Coronary artery (tissue), 2 donors: ENCODE results near the gene SALL2.

Experiments
- DNase-seq: peaks from one replicate; pipeline ENCODE4 v3.0.0-alpha.2; 2017; ENCODE audit warnings: low spot score
- H3K27ac ChIP-seq, 2 donors: fragments of 200-600 bp; sonication (generic); one replicate each; pipeline ENCODE4 v1.5.1; 2016 to 2019
- H3K4me3 ChIP-seq: fragments of 200-600 bp; sonication (generic); 2 replicates; pipeline ENCODE4 v1.5.1; 2016; ENCODE audit warnings: mild to moderate bottlenecking, moderate library complexity
- TF ChIP-seq, protein P1 (sequence below): fragments of 200-600 bp; sonication (generic); IDR thresholded peaks from one replicate; pipeline ENCODE4 v1.5.1; 2019; ENCODE audit warnings: antibody characterized with exemption

Gene SALL2

DNA sequence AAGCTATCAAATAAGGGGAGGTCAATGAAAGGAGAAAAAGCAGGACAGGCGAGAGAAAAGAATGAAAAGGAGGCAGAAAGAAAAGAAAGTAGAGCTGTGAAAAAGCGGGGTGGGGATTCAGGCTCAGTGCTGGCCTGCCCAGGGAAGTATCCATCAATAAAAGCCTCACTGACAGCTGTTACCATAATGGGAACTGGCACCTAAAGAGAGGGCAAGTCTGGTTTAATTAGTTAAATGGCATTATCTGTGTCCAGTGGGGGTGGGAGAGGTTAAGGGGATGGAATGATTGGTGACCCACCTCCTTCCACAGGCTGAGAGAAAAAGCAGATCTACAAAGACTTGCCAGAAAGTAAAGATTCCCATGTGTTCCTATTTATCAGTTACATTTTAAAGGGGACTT lies 7.4 kb downstream of the SALL2 start:
- TF ChIP-seq, protein P1, sequence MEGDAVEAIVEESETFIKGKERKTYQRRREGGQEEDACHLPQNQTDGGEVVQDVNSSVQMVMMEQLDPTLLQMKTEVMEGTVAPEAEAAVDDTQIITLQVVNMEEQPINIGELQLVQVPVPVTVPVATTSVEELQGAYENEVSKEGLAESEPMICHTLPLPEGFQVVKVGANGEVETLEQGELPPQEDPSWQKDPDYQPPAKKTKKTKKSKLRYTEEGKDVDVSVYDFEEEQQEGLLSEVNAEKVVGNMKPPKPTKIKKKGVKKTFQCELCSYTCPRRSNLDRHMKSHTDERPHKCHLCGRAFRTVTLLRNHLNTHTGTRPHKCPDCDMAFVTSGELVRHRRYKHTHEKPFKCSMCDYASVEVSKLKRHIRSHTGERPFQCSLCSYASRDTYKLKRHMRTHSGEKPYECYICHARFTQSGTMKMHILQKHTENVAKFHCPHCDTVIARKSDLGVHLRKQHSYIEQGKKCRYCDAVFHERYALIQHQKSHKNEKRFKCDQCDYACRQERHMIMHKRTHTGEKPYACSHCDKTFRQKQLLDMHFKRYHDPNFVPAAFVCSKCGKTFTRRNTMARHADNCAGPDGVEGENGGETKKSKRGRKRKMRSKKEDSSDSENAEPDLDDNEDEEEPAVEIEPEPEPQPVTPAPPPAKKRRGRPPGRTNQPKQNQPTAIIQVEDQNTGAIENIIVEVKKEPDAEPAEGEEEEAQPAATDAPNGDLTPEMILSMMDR, result no peak
- Histone ChIP-seq H3K4me3 (no peak overlapping the region), H3K27ac (no peak overlapping the region)
- no peak for DNase-seq

DNA sequence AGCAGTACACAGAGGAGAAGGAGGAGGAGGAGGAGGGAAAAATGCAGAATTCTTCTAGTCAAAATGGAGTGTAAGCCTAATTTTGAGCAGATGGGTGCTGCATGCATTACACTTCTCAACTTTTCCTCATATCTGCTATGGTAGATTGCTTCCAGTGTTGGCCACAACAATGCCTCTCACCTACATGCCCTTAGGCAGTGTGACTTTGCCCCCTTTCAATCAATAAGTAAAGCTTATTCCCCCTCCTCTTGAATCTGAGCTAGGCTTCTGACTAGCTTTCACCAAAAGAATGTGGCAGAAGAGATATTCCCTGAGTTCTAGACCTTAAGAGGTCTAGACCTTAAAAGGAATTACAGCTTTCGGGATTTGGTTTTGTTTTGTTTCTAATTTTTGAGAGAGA lies 11.8 kb downstream of the SALL2 start:
- DNase-seq, result no peak
- Histone ChIP-seq H3K27ac (no peak overlapping the region), H3K4me3 (no peak overlapping the region)
- TF ChIP-seq, protein P1, result no peak

DNA sequence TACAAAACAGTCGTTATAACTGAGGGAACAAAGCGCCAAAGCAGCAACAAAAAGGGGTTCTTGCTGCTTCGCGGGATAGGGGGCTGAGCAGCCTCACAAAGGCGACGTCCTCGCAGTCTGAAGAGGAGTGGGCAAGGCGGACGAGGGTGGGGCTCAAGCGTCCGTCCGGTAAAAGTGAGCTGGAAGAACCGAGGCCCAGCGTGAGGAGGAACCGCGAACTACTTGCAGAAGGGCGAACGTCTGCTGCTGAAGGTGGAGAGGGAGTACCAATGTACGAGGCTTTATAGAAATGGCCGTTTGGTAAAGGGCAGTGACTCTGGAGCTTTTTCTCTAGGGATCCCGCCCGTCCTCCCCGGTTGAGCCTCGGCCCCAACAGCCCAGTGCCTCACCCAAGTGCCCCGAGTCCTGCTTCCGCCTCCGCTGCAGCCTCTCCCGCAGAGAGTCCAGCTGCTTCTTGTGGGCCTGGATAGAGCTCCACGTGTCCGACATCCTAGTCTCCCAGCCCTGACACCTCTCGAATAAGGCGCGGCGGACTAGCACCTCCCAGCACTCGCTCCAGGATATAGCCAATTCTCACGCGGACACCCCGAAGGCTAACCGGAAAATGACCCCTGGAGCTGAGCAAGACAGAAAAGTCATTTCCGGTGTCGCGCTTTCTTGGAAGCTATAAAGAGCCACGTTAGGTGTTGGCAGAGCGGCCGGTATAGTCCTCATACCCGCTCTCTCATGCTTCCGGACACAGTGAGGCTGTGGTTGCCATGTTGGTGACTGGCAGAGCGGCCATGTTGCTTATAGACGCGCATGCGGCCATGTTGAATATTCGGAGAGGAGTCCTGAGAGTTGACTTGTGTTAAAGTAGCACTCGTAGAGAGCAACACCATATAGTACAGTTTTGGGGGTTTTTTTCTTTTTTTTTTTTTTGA lies 15.2 kb downstream of the SALL2 start, which contains the start of gene METTL3:
TSS of gene METTL3 (minus strand) at position 606 of the 923 bp plus-strand sequence. CDS start at position 489, 117 bp downstream.
- TF ChIP-seq, protein P1, result no peak
- H3K27ac ChIP-seq, result peak within 1 kb of the TSS; percentile 57 to 85
- DNase-seq, result peak; percentile 97
- H3K4me3 ChIP-seq, result peak within 1 kb of the TSS; percentile 98

DNA sequence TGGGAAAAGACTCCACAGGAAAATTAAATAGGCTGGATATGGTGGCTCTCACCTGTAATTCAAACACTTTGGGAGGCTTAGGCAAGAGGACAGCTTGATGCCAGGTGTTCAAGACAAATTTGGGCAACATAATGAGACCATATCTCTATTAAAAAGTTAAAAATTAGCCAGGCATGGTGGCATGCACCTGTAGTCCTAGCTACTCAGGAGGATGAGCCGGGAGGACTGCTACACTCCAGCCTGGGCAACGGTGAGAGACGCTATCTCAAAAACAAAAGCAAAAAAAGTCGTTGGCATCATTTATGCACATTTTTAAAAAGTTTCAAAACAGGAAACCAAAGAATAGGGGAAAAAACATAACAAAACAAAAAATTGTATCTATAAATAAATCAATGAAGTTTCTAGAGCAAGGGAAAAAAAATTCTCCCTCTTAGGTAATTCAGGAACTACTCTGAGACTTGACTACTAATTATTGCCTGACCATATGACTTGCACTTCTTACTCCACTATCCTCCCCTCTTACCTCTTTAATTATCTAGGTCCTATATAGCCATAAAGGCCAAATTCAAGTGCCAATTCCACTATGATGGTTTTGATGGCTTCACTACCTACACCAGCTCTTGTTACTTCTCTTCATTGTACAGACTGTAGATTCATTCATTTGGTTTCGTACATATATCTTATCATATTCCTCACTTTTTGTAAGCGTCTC lies 16.6 kb downstream of the SALL2 start:
- H3K4me3 ChIP-seq, result peak overlapping the region; percentile 98
- DNase-seq, result no peak
- TF ChIP-seq, protein P1, result no peak
- no peak overlapping the region for H3K27ac ChIP-seq

DNA sequence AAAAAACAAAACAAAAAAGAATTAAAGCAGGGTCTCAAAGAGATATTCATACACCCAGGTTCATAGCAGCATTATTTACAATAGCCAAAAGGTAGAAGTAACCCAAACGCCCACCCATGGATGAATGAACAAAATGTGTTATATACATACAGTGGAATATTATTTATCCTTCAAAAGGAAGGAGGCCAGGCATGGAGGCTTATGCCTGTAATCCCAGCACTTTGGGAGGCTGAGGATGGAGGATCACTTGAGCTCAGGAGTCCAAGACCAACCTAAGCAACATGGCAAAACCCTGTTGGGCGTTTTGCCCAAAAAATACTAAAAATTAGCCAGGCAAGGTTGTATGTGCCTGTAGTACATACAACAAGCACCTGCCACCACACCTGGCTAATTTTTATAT lies 19.6 kb downstream of the SALL2 start:
- Histone ChIP-seq H3K27ac (no peak overlapping the region), H3K4me3 (no peak overlapping the region)
- no peak for DNase-seq
- TF ChIP-seq, protein P1, result no peak

DNA sequence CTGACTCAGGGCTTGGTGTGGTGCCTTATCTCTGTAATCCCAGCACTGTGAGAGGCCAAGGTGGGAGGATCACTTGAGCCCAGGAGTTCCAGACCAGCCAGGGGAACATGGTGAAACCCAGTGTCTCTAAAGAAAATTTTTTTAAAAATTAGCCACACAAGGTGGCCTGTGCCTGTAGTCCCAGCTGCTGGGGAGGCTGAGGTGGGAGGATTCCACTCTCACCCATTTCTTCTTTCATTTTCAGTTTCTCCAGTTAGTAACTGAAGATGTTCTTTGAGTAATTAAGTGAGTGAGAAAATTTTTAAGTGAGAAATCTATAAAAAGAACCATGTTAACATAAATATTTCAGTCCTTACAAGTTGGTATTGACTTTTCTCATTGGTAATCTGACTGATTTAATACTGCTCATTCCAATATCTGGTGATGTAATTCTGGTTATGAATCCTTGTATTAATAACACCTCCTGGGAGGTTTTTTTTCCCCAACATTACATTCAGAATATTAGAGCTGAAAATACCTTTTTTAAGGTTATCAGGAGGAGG lies 21.1 kb downstream of the SALL2 start:
- TF ChIP-seq, protein P1, result no peak
- H3K27ac ChIP-seq, result no peak overlapping the region
- no peak overlapping the region for H3K4me3 ChIP-seq
- no peak for DNase-seq
